A673 (cell line): Measurements from ENCODE around the gene FBN1. TPM values are rescaled to one million over a fixed set of nuclear protein-coding genes. Genes with fewer than 3 reads are reported as not detected.

ENCODE experiments used
- Bru-seq: library from RNA; stranded (reverse); fragments of 400-500 nt; gene quantifications from one replicate; lab custom pipeline; 2021; lab: Mats Ljungman, UMichigan
- BruChase-seq, 2 experiments: library from RNA; stranded (reverse); fragments of 400-500 nt; gene quantifications; one replicate each; lab custom pipeline; 2021; lab: Mats Ljungman, UMichigan
- BruUV-seq: library from RNA; stranded (reverse); fragments of 400-500 nt; replicated peaks from 2 replicates; lab custom pipeline; 2021; lab: Mats Ljungman, UMichigan
- CTCF ChIA-PET: fragments of 300-600 bp; sonication (Branson Sonifier 250); formaldehyde crosslinking; loops from one replicate; lab custom pipeline; 2022; ENCODE audit warnings: antibody characterized with exemption; lab: Charles Lee
- POLR2A ChIA-PET: fragments of 300-600 bp; sonication (Branson Sonifier 250); formaldehyde crosslinking; loops from one replicate; lab custom pipeline; 2022; ENCODE audit warnings: antibody characterized with exemption; ENCODE audit not compliant: low non-redundant PET; lab: Charles Lee
- DNase-seq: peaks from one replicate; pipeline ENCODE4 v3.0.0-alpha.2; 2015; ENCODE audit warnings: low spot score
- H3K27ac ChIP-seq: fragments of 200-600 bp; sonication (generic); 2 replicates; pipeline ENCODE4 v1.5.1; 2016; ENCODE audit warnings: mixed run types, low read depth, mild to moderate bottlenecking, mixed read lengths, antibody characterized with exemption, low read length; ENCODE audit not compliant: poor library complexity, severe bottlenecking
- H3K27me3 ChIP-seq: fragments of 200-600 bp; sonication (generic); replicated peaks from 2 replicates; pipeline ENCODE4 v1.6.1; 2017; ENCODE audit warnings: mixed run types, low read depth, mild to moderate bottlenecking, mixed read lengths, antibody characterized with exemption, low read length; ENCODE audit not compliant: insufficient read depth, poor library complexity
- H3K36me3 ChIP-seq: fragments of 200-600 bp; sonication (generic); 2 replicates; pipeline ENCODE4 v1.6.1; 2016; ENCODE audit warnings: mixed run types, mild to moderate bottlenecking, mixed read lengths, antibody characterized with exemption, low read length; ENCODE audit not compliant: insufficient read depth, poor library complexity, severe bottlenecking
- H3K4me1 ChIP-seq: fragments of 200-600 bp; sonication (generic); 2 replicates; pipeline ENCODE4 v1.6.1; 2017; ENCODE audit warnings: mixed run types, mild to moderate bottlenecking, mixed read lengths, antibody characterized with exemption, low read length; ENCODE audit not compliant: insufficient read depth, poor library complexity, severe bottlenecking
- H3K4me3 ChIP-seq: fragments of 200-600 bp; sonication (generic); 2 replicates; pipeline ENCODE4 v1.5.1; 2016; ENCODE audit warnings: low read depth, mixed run types, mild to moderate bottlenecking, mixed read lengths, low read length; ENCODE audit not compliant: poor library complexity, severe bottlenecking
- H3K9me3 ChIP-seq: fragments of 200-600 bp; sonication (generic); 2 replicates; pipeline ENCODE4 v1.6.1; 2016; ENCODE audit warnings: mixed run types, low read depth, mild to moderate bottlenecking, mixed read lengths, antibody characterized with exemption, low read length; ENCODE audit not compliant: poor library complexity, severe bottlenecking
- CTCF ChIP-seq: fragments of 300-800, 200-600 bp; sonication (generic); conservative IDR thresholded peaks from 2 replicates; pipeline ENCODE4 v1.5.1; 2017; ENCODE audit warnings: low read depth, mild to moderate bottlenecking, antibody characterized with exemption, low read length, moderate library complexity, mixed read lengths
- EZH2 ChIP-seq: fragments of 200-600 bp; sonication (generic); IDR thresholded peaks from 2 replicates; pipeline ENCODE4 v1.6.1; 2017; ENCODE audit warnings: borderline replicate concordance, low read depth, mild to moderate bottlenecking, mixed read lengths, antibody characterized with exemption, low read length; ENCODE audit not compliant: poor library complexity, severe bottlenecking
- intact Hi-C: fragments of 100-400 bp; cut with micrococcal nuclease; formaldehyde crosslinking; loops from one replicate; pipeline ENCODE4 v1.10.0; 2022; ENCODE audit not compliant: unreplicated experiment
- long read RNA-seq: library from polyadenylated mRNA; stranded (forward); transcript quantifications from one replicate; pipeline ENCODE4 v2.0.0, GENCODE V29; 2022
- total RNA-seq: library from RNA; stranded (reverse); gene quantifications from 2 replicates; pipeline ENCODE4 v1.2.3, GENCODE V29; 2021

FBN1 gene
- total RNA-seq (25.4 and 25.8 TPM in 2 replicates), Bru-seq, nascent RNA (percentile 67 among the genes with signal in this experiment), BruChase-seq, experiment 1, labeled RNA remaining after a 2-hour chase (percentile 56 among the genes with signal in this experiment), BruChase-seq, experiment 2, labeled RNA remaining after a 6-hour chase (percentile 58 among the genes with signal in this experiment)
- long read RNA-seq, full-length matches to known transcripts = 5 of 21 reads
- long read RNA-seq, partial matches to known transcripts = 11 of 21 reads
- long read RNA-seq, other reads (novel, unspliced or antisense) = 5 of 21 reads

GRCh38 chr15:48645558-48646330 lies at the start of gene FBN1:
FBN1 (minus strand) TSS chr15:48645709; CDS start chr15:48644769, 940 bp downstream.
- H3K27me3 ChIP-seq = no peaks in the 10 kb centered on the region
- peak within 1 kb of the TSS; percentile 63 for H3K27ac ChIP-seq
- ChIA-PET CTCF (no interaction called here), POLR2A (no interaction called here)
- H3K9me3 ChIP-seq = no peaks in the 10 kb centered on the region
- H3K4me1 ChIP-seq = peaks cover 13% of the 10 kb centered on the region
- no TSS peak for BruUV-seq
- H3K4me3 ChIP-seq = peak within 1 kb of the TSS; percentile 87
- peak; percentile 90 for DNase-seq
- intact Hi-C loops = loop anchor here (2.0 to 10.0 kb wide), 3 partner anchors 141 to 287 kb away; no protein-coding TSS in a partner anchor
- no peaks in the 10 kb centered on the region for H3K36me3 ChIP-seq
- TF ChIP-seq CTCF (no peak), EZH2 (no peak)

- CTCF ChIA-PET = no interaction called here
- no TSS peak for BruUV-seq
- Histone ChIP-seq H3K4me3 (no peak overlapping the region), H3K4me1 (no peaks in the 10 kb centered on the region), H3K36me3 (no peaks in the 10 kb centered on the region), H3K9me3 (no peaks in the 10 kb centered on the region), H3K27me3 (no peaks in the 10 kb centered on the region), H3K27ac (no peak overlapping the region)
- POLR2A ChIA-PET = no interaction called here
- intact Hi-C loops = no loop called here
- no peak for TF ChIP-seq CTCF
- TF ChIP-seq EZH2 = no peak
- DNase-seq = no peak
These were observed 48.0 kb upstream of the FBN1 start for GRCh38 chr15:48693484-48693883.

GRCh38 chr15:48688493-48688892 lies 43.0 kb upstream of the FBN1 start:
- ChIA-PET POLR2A (no interaction called here), CTCF (no interaction called here)
- intact Hi-C loops = no loop called here
- no peaks in the 10 kb centered on the region for H3K9me3 ChIP-seq
- no peaks in the 10 kb centered on the region for H3K36me3 ChIP-seq
- no peaks in the 10 kb centered on the region for H3K4me1 ChIP-seq
- H3K27me3 ChIP-seq = no peaks in the 10 kb centered on the region
- BruUV-seq = no TSS peak
- DNase-seq = no peak
- no peak overlapping the region for H3K27ac ChIP-seq
- H3K4me3 ChIP-seq = no peak overlapping the region
- TF ChIP-seq CTCF (no peak), EZH2 (no peak)
